GM12878 (cell line): ENCODE data around the gene MARCHF9. TPM values are rescaled to one million over a fixed set of nuclear protein-coding genes. Genes with fewer than 3 reads are reported as not detected.

ENCODE experiments used
- ATAC-seq: fragments of 200-7000 bp; cut with Tn5 transposase; 3 replicates; pipeline ENCODE4 v1.9.1; 2020; ENCODE audit warnings: mild to moderate bottlenecking, moderate library complexity
- BruUV-seq: library from RNA; stranded (reverse); fragments of 400-500 nt; replicated peaks from 2 replicates; lab custom pipeline; 2021; lab: Mats Ljungman, UMichigan
- CTCF ChIA-PET: fragments of 300-600 bp; sonication (Branson Sonifier 250); formaldehyde crosslinking; extraction: SDS; loops from one replicate; lab custom pipeline; 2021; ENCODE audit warnings: inconsistent platforms; lab: Yijun Ruan, JAX
- POLR2A ChIA-PET: fragments of 350-600 bp; formaldehyde crosslinking; extraction: SDS; loops from one replicate; lab custom pipeline; 2021; ENCODE audit warnings: inconsistent platforms; lab: Charles Lee
- RAD21 ChIA-PET: fragments of 300-600 bp; sonication (Branson Sonifier 250); formaldehyde crosslinking; loops from one replicate; lab custom pipeline; 2023; ENCODE audit warnings: antibody characterized with exemption; ENCODE audit not compliant: unreplicated experiment; lab: Charles Lee
- SMC1A ChIA-PET: fragments of 300-600 bp; sonication (Branson Sonifier 250); formaldehyde crosslinking; loops from one replicate; lab custom pipeline; 2023; ENCODE audit not compliant: unreplicated experiment, uncharacterized antibody; lab: Charles Lee
- DNase-seq: peaks from one replicate; pipeline ENCODE4 v3.0.0-alpha.2; 2011; ENCODE audit warnings: low read depth, low spot score
- FAIRE-seq: peaks from 3 replicates; lab custom pipeline; 2011; peaks lifted over from hg19 to GRCh38; lab: Jason Lieb, UNC
- H2AFZ ChIP-seq: 2 replicates; pipeline ENCODE4 v1.6.0; 2011; ENCODE audit warnings: low read depth, low read length, control low read depth; ENCODE audit not compliant: control insufficient read depth
- H3K27ac ChIP-seq: 2 replicates; pipeline ENCODE4 v1.5.1; 2011; ENCODE audit warnings: control low read depth; ENCODE audit not compliant: control insufficient read depth, insufficient read depth
- H3K27me3 ChIP-seq, 2 experiments: replicated peaks in 1 of 2; 2 replicates each; pipeline versions ENCODE4 v1.6.0 to v1.6.1; 2011; ENCODE audit warnings: low read length in 1 of 2; ENCODE audit not compliant: control insufficient read depth in 2 of 2, insufficient read depth in 2 of 2
- H3K36me3 ChIP-seq, 2 experiments: 2 replicates each; pipeline ENCODE4 v1.5.1; 2011; ENCODE audit warnings: low read length in 1 of 2; ENCODE audit not compliant: control insufficient read depth in 2 of 2, insufficient read depth in 2 of 2
- H3K4me1 ChIP-seq: 2 replicates; pipeline ENCODE4 v1.6.1; 2011; ENCODE audit warnings: mild to moderate bottlenecking, low read length, moderate library complexity, mixed read lengths; ENCODE audit not compliant: control insufficient read depth, insufficient read depth
- H3K4me2 ChIP-seq: 2 replicates; pipeline ENCODE4 v1.6.0; 2011; ENCODE audit warnings: control low read depth; ENCODE audit not compliant: control insufficient read depth, insufficient read depth
- H3K4me3 ChIP-seq: fragments of 200-600 bp; sonication (generic); 2 replicates; pipeline ENCODE4 v1.5.1; 2016
- H3K79me2 ChIP-seq: 2 replicates; pipeline ENCODE4 v1.6.0; 2011; ENCODE audit warnings: low read length; ENCODE audit not compliant: control insufficient read depth, insufficient read depth
- H3K9ac ChIP-seq: 2 replicates; pipeline ENCODE4 v1.8.0; 2011; ENCODE audit warnings: low read length, control low read depth, mixed read lengths; ENCODE audit not compliant: control insufficient read depth, insufficient read depth
- H3K9me3 ChIP-seq: replicated peaks from 3 replicates; pipeline ENCODE4 v1.5.1; 2011; ENCODE audit warnings: mild to moderate bottlenecking, low read length; ENCODE audit not compliant: control insufficient read depth, insufficient read depth
- H4K20me1 ChIP-seq: 2 replicates; pipeline ENCODE4 v1.6.0; 2011; ENCODE audit not compliant: control insufficient read depth, insufficient read depth
- CBX3 ChIP-seq: fragments of 200-600 bp; sonication (generic); IDR thresholded peaks from 2 replicates; pipeline ENCODE4 v1.6.1; 2016; ENCODE audit warnings: low read depth, borderline replicate concordance
- HDAC2 ChIP-seq: fragments of 200-600 bp; sonication (generic); IDR thresholded peaks from 2 replicates; pipeline ENCODE4 v1.6.1; 2017
- MTA3 ChIP-seq: IDR thresholded peaks from 2 replicates; pipeline ENCODE4 v1.6.1; 2012; ENCODE audit warnings: low read length, inconsistent platforms, borderline replicate concordance
- NFXL1 ChIP-seq: fragments of 450-650 bp; IDR thresholded peaks from 2 replicates; pipeline ENCODE4 v1.6.1; 2017; ENCODE audit warnings: antibody characterized with exemption, mild to moderate bottlenecking, borderline replicate concordance
- PML ChIP-seq: IDR thresholded peaks from 2 replicates; pipeline ENCODE4 v1.6.1; 2012; ENCODE audit warnings: low read length, inconsistent platforms
- POLR2AphosphoS5 ChIP-seq: IDR thresholded peaks from 2 replicates; pipeline ENCODE4 v1.6.1; 2011; ENCODE audit warnings: mild to moderate bottlenecking, low read length, inconsistent platforms
- RELA ChIP-seq: fragments of 450-650 bp; IDR thresholded peaks from 2 replicates; pipeline ENCODE4 v1.8.0; 2014; ENCODE audit warnings: borderline replicate concordance; ENCODE audit not compliant: partially characterized antibody
- SMAD5 ChIP-seq: IDR thresholded peaks from 2 replicates; pipeline ENCODE4 v1.6.1; 2016; ENCODE audit warnings: antibody characterized with exemption, low read depth
- WRNIP1 ChIP-seq: IDR thresholded peaks from 2 replicates; pipeline ENCODE4 v1.6.1; 2011; ENCODE audit warnings: low read depth, low read length, improper control_type of control experiment, borderline replicate concordance
- ZSCAN29 ChIP-seq: fragments of 450-650 bp; IDR thresholded peaks from 2 replicates; pipeline ENCODE4 v1.6.1; 2017; ENCODE audit warnings: mild to moderate bottlenecking, moderate library complexity
- WGBS: methylation state at CpG from one replicate; pipeline ENCODE4 v1.1.6; 2016; ENCODE audit warnings: low lambda C conversion rate; ENCODE audit not compliant: insufficient replicate concordance, insufficient coverage; ENCODE audit errors: missing lambda C conversion rate; 5-methylcytosine and 5-hydroxymethylcytosine counted together
- in situ Hi-C: fragments of 300-500 bp; cut with MboI; formaldehyde crosslinking; loops from 9 replicates; pipeline ENCODE4 v1.14.3; 2018; ENCODE audit warnings: mixed read lengths
- intact Hi-C: fragments of 100-400 bp; cut with micrococcal nuclease; formaldehyde crosslinking; loops from one replicate; pipeline ENCODE4 v1.14.2; 2022; ENCODE audit not compliant: unreplicated experiment
- polyA plus RNA-seq, 11 experiments: library from polyadenylated mRNA; depleted of rRNA in 4 of 11; unstranded in 6 of 11; stranded (reverse) in 5 of 11; fragments of >200 nt; fragmentation: Nextera tagmentation in 4 of 11; fragmentation: Illumina TruSeq in 1 of 11; extraction: Ambion mirVana in 4 of 11; extraction: Trizol in 1 of 11; gene quantifications; 1 replicate in 1 of 11; 2 replicates in 10 of 11; pipeline versions ENCODE4 v1.2.1 to v1.2.3, GENCODE V29; 2011 to 2016; ENCODE audit warnings: inconsistent platforms in 2 of 11, missing spikeins in 2 of 11, low read depth in 1 of 11
- total RNA-seq, 4 experiments: library from RNA; depleted of rRNA in 3 of 4; stranded (reverse); fragments of >200 nt in 3 of 4; fragmentation: Illumina TruSeq in 1 of 4; extraction: Trizol in 1 of 4; gene quantifications; 2 replicates each; pipeline versions ENCODE4 v1.2.1 to v1.2.3, GENCODE V29; 2013 to 2021

The MARCHF9 gene
- total and polyA plus RNA-seq, 10 of the 15 experiments (the other 5 are each of a cell fraction or from before 2014, with no cell fraction given), result 2.4 to 29.3 (median 13.0) TPM

- no TSS peak for BruUV-seq
- Histone ChIP-seq H3K27ac (no peak overlapping the region), H3K27me3 (no peaks in the 10 kb centered on the region), H3K4me1 (peaks cover 24% of the 10 kb centered on the region), H3K9ac (no peak overlapping the region), H3K4me3 (no peak overlapping the region), H3K4me2 (no peak overlapping the region), H3K36me3 (peaks cover 6 to 7% of the 10 kb centered on the region in 2 experiments), H3K79me2 (peaks cover 37% of the 10 kb centered on the region), H4K20me1 (no peaks in the 10 kb centered on the region), H2AFZ (no peak overlapping the region), H3K9me3 (no peaks in the 10 kb centered on the region)
- in situ Hi-C loops (no loop called here), intact Hi-C loops (no loop called here)
- ChIA-PET POLR2A (no interaction called here), SMC1A (interaction anchor here (1.0 to 1.8 kb wide), 2 partner anchors 8 to 35 kb away, joined by 3 to 4 read pairs; no protein-coding TSS in a partner anchor), CTCF (interaction anchor here (0.7 to 1.1 kb wide), 2 partner anchors 7 to 164 kb away, joined by 3 to 5 read pairs; no protein-coding TSS in a partner anchor), RAD21 (no interaction called here)
- 98% methylated on average over 5 of the region's 5 CpGs for WGBS
- FAIRE-seq, result no peak
- peak; percentile 29; the same call in 1 of the 2 replicates for TF ChIP-seq SMAD5
- no peak for TF ChIP-seq RELA
- no peak for TF ChIP-seq CBX3
- no peak for ATAC-seq
- no peak for DNase-seq
These were observed 5.8 kb upstream of the MARCHF9 start for GRCh38 chr12:57749061-57749460.

- H3K4me1 ChIP-seq, result peaks cover 25% of the 10 kb centered on the region
- in situ Hi-C loops (no loop called here), intact Hi-C loops (loop anchor here (10.0 kb wide), 1 partner anchor 276 kb away; the partner anchor contains the start of gene ARHGAP9)
- no peak overlapping the region for H2AFZ ChIP-seq
- peak overlapping the region; percentile 94 for H3K27ac ChIP-seq
- no peaks in the 10 kb centered on the region for H3K9me3 ChIP-seq
- SMC1A ChIA-PET, result interaction anchor here (1.8 kb wide), 1 partner anchor 9 kb away, joined by 4 read pairs; no protein-coding TSS in a partner anchor
- no peak for FAIRE-seq
- no TSS peak for BruUV-seq
- peak overlapping the region; percentile 79 for H3K4me3 ChIP-seq
- RAD21 ChIA-PET, result interaction anchor here (1.2 kb wide), 1 partner anchor 9 kb away, joined by 3 read pairs; no protein-coding TSS in a partner anchor
- peaks cover 30% of the 10 kb centered on the region for H3K79me2 ChIP-seq
- H3K4me2 ChIP-seq, result peak overlapping the region; percentile 78
- POLR2A ChIA-PET, result interaction anchor here (0.8 kb wide), 1 partner anchor 9 kb away, joined by 3 read pairs; no protein-coding TSS in a partner anchor
- peak overlapping the region; percentile 99 for H3K9ac ChIP-seq
- CTCF ChIA-PET, result interaction anchor here (0.8 to 1.9 kb wide), 2 partner anchors 10 to 32 kb away, joined by 3 to 9 read pairs; no protein-coding TSS in a partner anchor
- TF ChIP-seq HDAC2 (no peak), PML (0 out of 2 replicates have a peak, but pooled peaks have one; percentile 27), ZSCAN29 (no peak), MTA3 (peak; percentile 17; the same call in 1 of the 2 replicates), POLR2AphosphoS5 (peak; percentile 36; the same call in 1 of the 2 replicates), NFXL1 (no peak), WRNIP1 (0 out of 2 replicates have a peak, but pooled peaks have one; percentile 31)
- H3K27me3 ChIP-seq, result no peaks in the 10 kb centered on the region
- ATAC-seq, result no peak
- H3K36me3 ChIP-seq, result peaks cover 6 to 7% of the 10 kb centered on the region in 2 experiments
- WGBS, result 80% methylated on average over 15 of the region's 15 CpGs
- H4K20me1 ChIP-seq, result no peaks in the 10 kb centered on the region
- DNase-seq, result no peak
These were observed 4.1 kb upstream of the MARCHF9 start for GRCh38 chr12:57750561-57751431.
